HG02610 (cell line): ENCODE measurements around the gene COL23A1.

Experiments used
- ATAC-seq: cut with Tn5 transposase; IDR thresholded peaks from one replicate; pipeline ENCODE4 v1.9.1; 2021; ENCODE audit warnings: mild to moderate bottlenecking, moderate library complexity; ENCODE audit not compliant: unreplicated experiment

COL23A1 gene

DNA sequence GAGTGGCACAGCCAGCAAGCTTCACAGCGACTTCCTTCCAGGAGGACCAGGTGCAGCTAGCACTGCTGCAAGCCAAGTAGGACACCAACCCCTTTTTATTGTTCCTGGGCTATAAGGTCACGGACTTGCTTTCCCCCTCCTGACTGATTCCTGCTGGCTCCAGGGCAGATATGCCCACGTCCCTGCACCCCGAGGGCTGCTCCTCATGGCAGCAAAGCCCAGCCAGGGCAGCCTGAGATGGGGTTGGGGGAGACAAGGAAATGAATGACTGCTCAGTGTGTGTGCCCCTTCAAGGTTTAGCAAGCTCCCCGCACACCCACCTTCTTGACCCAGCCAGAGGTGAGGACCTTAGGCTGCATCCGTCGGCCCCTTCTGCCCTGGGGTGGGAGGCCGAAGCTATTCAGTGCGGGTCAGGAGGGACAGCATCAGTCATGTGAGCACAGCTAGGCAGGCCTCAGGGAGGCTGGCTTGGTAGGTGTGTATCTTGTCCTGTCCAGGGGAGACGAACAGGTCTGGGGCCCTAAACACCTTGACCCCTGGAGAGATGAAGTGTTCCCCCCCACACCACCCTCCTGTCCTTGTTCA, 221.4 kb downstream of the COL23A1 start:
- no peak for ATAC-seq

DNA sequence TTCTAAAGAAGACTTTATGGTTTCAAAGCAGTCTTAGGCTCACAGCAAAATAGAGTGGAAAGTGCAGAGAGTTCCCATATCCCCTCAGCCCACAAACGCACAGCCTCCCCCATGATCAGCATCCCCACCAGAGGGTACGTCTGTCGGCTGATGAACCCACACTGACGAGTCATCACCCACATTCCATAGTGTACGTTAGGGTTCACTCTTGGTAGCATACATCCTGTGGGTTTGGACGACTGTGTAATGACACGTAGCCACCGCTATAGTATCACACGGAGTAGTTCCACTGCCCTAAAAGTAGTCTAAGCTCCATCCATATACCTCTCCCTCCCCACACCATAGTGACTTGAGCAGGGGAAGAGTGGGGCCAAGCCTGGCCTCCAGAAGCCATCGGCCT, 221.9 kb downstream of the COL23A1 start:
- ATAC-seq, result no peak

DNA sequence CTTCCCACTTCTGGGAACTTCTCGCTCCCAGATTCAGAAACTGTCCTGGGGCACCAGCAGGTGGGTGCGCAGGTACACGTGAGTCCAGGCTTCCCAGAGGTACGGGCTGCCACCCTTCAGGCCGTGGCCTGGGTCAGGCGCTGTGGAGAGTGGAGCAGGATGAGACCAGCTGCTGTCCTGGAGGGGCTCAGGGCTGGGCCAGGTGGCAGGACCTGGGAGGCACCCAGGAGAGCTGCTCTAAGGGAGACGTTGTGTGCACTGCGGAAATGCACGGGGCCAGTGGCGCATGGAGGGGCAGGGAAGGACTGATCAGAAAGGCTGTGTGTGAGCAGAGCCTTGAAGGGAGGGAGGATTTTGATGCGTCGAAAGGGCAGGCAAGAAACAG, 222.5 kb downstream of the COL23A1 start:
- no peak for ATAC-seq

DNA sequence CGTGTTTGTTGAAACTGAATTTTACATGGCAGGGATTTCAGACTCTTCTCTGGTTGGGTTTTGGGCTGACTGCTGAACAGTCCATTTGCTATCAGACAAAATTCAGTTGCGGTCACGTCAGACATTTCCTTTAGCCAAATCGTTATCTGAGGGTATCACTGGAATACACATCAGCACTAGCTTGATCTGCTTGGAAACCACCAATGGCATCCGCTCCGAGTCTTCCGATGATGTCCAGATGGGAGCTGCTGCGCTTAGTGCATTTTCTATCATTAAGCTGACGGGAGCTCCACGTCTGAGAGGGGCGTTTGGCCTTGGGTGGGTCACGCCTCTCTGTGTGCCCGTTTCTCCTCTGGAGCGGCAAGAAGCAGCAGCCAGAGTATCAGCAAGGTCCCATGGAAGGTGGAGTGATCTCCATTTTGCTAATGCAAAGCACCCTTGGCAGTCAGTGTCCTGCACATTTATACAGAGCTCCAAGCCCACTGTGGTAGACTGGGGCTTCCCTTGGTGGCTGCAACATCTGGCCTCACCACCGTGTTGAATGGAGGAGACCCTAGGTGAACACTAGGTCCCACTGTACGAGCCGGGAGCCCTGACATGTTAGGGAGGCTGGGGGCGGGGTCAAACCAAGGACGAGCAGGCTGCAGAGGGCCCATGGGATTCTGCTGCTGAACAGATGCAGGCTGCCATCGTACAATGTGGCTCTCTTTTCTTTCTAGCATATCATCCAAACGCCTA, 223.0 kb downstream of the COL23A1 start:
- ATAC-seq, result no peak

DNA sequence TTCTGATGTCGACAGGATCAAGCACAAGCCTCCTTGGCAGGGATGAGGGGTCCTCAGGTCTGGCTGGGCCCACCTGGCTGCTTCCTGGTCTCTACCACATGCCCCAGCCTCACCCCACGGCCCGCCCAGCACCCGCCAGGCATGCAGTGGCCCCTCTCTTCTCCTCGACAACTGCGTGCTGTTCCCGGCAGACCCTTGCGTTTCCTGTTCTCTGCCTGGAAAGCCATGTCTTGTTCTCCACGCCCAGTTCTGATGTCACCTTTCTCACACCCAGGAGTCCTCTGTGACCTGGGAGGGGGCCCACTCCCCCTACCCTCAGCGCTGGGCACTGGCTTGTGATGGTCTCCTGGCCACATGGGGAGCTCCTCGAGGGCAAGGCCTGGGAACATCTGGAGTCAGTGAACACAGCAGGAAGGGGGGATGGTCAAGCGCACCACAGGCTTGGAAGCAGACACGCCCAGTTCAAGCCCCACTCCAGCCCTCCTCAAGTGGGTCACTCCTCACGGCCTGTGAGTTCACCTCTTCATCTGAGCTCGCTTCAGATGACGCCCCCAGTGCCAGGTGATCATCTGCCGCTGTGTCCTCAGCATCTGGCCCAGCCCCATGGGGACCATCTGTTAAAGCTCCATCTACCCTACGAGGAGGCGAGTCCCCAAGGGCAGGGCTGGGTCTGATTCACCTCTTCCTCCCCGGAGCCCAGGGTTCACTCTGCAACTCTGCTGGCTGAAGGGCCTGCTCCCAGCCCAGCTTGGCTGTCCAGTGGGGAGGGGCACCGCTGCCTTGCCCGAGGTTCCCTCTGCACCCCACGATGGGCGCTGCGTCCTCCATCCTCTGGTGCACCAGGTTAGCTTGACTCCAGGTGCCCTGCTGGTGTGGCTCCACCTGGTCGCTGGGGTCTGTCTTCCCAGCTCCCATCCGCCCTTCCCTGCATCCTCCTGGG, 224.4 kb downstream of the COL23A1 start:
- no peak for ATAC-seq

DNA sequence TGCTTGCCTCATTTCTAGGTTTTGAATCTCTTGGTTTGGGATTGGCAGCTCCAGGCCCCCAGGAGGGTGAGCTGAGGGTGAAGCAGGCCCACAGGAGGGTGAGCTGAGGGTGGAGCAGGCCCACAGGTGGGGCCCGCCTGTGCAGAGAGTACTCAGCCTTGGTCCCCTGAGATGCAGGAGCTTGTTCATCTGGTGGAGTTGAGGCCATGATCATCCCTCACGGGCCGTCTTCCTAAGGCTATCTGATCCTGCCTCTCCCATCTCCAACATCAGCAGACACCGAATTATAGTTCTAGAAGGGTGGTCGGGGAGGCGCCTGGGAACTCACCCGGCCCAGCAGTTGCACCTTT, 225.9 kb downstream of the COL23A1 start:
- no peak for ATAC-seq

DNA sequence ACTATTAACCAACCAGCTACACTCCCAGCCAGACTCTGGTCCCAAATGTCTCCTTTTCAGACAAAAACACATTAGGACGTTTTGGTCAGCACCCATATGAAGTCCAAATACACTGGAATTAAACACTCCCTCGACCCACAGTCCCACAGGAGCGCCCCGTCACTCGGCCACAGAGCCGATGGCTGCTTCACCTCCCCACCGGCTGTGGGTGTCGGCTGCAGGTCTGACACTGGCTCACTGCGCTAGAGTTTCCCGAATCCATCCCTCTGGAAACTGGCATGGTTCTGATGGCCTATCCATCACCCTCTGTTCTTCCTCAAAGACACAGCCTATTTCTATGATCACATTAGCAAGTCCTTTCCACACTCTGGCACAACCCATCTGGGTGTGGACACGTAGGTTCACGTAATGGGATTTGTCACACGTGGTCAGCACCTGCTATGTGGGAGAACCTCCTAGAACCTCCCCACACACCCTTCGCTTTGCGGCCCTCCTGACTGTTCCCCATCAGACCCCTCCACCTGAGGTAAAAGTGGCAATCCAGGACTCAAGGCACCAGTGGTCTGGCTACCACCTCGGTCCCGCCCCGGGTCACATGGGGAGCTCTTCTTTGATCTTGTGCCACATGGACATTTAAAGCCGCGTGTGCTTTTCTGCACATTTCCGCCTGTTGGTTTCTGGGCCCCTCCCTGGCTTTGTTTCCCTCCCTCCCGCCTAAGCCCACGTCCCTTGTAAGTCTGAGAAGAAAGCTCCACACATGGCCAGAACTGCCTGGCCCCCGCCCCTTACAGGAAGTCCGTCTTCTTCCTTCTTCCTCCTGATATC, 226.5 kb downstream of the COL23A1 start:
- ATAC-seq, result no peak

DNA sequence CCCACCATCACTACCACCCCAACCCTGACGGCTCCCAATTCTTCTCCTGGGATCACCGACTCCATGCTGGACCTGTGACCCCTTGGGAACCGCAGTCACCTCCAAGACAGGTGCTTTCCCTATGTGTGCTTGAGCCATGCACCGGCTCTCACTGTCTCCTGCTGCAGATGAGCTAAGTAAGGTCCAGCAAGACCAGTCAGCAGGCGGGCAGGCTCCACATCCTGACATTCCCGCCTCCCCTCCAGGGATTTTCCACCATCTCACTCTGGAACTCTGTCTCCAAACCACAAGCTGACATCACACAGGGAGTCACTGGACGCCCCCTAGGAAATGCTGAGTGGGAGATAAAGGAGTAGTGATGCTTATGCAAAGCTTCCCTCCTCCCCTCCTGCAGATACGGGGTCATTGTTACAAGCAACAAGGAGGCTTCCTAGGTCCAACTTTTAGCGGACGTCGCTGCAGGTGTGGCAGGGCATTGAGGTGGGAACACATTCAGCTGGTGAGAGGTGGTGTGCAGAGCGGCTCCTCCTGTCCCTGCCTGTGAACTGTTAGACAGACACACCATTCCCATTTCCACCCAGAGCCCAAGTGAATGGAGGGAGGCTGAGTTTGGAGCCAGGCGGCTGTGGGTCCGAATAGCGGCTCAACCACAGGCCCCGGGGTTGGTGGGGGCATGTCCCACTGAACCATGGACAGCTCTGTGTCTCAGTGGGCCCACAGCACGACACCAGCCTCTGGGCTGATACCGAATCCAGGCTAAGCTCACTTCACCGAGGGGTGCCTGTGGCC, 228.3 kb downstream of the COL23A1 start:
- no peak for ATAC-seq

DNA sequence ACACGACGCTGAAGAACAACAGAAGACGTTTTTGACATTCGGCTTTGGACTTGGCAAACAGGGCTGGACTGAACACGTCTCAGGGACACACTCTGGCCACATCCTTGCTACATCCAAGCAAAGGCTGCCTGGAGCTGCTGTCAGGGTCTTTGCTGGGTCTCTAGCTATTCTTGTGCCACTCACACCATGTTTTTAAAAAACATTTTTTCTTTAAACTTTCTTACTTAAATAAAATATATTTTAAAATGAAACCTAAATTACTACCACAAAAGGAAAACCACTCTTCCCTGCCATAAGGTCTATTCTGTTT, 229.3 kb downstream of the COL23A1 start:
- ATAC-seq, result no peak

DNA sequence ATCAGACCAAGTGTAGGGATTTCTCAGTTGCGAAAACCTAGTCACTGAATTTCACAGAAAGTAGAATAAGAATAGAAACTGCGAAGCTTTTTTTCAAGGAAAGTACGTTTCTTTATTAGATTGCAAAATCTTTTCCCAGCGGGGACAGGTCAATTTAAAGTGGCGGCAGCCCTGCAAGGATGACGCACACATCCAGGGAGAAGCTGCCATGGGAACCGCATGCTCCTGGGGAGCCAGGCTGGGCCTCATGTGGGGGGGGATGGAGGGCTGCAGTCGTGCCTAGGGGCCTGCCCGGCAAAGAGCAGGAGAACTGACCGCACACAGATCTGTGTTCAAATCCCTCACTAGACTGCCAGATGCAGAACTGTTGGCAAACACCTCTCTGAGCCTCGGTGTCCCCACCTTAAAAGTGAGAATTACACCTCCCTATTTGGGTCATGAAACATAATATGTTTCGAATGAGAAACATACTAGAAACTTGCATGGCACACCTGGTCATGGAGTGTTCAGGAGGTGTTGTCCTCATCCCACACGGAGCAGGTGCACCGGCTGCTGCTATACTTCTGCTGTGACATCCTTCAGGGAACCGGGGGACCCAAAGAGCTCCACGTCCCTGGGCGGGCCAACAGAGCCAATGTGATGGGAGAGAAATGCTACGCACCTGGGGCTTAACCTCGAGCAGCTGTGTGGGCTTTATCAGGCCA, 229.8 kb downstream of the COL23A1 start:
- ATAC-seq, result no peak

DNA sequence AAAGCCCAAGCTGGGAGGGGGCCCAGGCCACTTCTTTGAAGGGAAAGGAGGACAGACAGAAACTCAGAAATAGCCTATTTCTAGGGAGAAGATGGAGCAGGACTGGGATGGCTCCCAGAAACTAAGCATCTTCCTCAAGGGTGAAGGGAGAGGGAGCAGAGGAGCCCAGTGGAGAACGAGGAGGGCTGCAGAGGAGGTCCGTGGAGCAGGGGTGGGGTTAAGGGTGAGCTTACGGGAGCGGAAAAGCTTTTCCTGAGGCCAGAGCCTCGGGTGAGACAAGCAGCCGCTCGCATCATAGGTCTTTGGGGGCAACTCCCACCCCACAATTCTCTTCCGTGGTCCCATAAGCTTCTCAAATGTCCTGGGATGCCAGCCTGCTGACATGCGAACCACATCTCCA, 230.5 kb downstream of the COL23A1 start:
- no peak for ATAC-seq

DNA sequence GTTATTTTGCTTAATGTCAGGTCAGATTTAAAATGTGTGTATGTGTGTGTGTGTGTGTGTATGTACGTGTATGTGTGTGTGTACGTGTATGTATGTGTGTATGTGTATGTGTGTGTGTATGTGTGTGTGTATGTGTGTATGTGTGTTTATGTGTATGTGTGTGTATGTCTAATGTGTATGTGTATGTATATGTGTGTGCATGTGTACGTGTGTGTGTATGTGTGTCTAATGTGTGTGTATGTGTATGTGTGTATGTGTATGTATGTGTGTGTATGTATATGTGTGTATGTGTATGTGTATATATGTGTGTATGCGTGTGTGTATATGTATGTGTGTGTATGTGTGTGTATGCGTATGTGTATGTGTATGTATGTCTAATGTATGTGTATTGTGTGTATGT, 232.5 kb downstream of the COL23A1 start:
- no peak for ATAC-seq

DNA sequence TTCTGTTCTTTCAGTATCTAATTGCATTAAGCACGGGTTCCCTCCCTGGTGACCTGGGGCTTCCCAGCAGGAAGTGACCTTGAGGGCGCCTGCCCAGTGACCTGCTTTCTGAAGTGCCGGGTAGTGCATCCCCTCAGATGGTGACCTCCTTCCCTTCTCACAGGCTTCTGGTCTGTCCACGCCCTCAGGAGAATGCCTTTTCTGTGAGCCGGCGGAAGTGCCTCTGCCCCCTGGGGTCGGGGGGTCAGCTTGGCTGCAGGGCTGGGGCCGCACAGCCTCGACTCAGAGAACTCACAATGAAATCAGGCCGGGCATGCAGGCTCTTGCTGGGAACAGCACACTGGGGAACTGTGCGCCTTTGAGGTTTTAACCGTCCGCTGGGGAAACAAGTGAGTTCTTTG, 233.1 kb downstream of the COL23A1 start:
- ATAC-seq, result no peak

DNA sequence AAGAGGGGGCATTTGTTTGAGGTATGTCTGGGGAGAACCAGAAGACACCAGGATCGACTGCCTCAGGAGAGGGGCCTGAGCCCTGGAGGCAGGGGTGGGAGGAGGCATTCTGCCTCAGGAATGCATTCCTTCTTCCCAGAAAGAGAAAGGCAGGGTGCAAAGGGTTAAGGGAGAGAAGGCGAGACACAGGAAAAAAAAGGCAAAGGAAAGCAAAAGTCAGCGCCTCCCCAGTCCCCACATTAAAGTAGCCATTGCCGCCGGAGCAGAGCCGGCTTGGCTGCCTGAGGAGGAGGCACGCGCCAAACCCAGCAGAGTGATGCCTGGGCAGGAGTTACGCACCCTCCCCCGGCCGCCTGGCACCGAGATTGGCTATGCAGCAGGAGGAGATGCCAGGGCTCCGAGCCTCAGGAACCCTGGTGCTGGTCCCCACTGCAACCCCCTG, 233.7 kb downstream of the COL23A1 start:
- ATAC-seq, result no peak

DNA sequence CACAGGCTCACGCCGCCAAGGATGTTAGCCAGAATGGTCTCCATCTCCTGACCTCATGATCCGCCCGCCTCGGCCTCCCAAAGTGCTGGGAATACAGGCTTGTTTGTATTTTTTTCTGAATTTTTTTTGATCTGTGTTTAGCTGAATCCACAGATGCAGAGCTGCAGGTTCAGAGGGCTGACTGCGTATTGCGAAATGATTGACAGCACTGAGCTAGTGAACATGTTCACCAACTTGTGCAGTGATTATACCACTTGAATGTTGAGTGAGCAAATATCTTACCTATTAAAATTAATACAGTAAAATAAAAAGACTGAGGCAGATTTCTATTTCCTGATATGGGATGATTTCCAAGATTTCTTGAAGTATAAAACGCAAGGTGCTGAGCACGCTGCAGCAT, 234.5 kb downstream of the COL23A1 start:
- no peak for ATAC-seq

DNA sequence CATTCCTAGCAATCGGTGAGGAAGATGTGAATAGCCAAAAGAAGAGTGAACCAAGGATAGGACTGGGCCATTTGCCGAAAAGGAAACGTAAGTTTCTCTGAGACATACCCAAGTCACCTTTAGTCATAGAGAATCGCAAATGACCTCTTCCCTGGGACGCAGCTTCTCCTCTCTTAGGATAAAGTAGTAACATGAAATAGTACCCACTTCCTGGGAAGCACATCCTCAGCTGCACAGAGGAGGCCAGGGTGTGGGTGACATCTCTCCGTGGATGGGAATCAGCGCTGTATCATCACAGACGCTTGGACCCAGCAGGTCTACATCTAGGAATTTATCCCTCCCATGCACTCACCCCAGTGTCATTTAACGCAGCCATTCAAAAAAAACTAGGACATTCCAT, 236.7 kb downstream of the COL23A1 start:
- no peak for ATAC-seq

DNA sequence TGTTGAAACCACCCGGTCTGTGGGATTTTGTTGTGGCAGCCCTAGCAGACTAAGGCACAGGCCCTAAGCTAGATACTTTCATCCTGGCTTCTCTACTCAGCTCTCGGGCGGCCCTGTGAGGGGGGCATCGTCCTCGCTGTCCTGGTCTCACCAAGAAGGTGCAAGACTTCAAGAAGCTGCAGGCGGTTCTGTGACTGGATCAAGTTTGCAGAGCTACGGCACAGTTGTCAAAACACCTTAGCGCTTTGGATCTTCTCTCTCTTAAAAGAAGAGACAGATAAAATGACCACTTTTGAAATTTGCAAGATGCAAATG, 238.2 kb downstream of the COL23A1 start:
- ATAC-seq, result no peak

DNA sequence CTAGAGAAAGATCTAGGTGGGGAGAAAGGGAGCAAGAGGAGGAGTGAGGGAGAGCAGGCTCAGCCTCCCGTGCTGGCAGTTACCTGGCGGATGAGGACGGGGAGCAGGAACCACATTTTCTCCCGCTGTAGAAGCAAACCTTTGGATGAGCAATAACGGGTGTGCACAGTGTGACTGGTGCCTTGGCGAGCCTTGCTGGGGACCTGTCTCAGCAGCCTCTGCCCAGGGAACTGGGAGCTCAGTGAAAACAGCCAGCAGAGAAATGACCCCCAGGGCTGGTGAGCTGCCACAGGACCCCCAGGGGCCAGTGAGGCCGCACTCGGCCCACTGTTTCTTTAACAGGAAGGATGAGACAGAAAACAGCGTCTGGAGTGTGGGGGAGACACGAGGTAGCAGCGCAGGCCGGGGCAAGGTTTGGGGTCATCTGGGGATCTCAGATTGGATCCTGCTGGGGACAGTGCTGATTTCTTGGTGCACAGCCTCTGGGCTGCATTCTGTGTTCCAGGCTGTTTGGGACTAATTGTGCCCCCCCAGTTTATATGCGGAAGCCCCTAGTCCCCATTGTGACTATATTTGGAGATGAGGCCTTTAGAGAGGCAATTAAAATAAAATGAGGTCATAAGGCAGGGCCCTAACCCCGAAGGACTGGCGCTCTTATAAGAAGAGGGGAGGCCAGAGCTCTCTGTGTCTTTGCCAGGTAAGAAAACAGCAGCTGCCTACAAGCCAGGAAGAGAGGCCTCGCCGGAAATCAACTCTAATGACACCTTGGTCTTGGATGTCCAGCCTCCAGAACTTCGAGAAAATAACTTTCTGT, 238.8 kb downstream of the COL23A1 start:
- no peak for ATAC-seq
